K562 (cell line): ENCODE measurements around the gene BCAR1. TPM values are rescaled to one million over a fixed set of nuclear protein-coding genes. Genes with fewer than 3 reads are reported as not detected.
A peak's percentile ranks its signal among the peaks of the same experiment; 100 is the strongest.

Experiments used
- ATAC-seq: fragments of 200-7000 bp; cut with Tn5 transposase; 3 replicates; pipeline ENCODE4 v1.9.1; 2020; ENCODE audit warnings: moderate library complexity
- BruUV-seq: library from RNA; stranded (reverse); fragments of 400-500 nt; replicated peaks from 2 replicates; lab custom pipeline; 2021; lab: Mats Ljungman, UMichigan
- CTCF ChIA-PET: fragments of 300-600 bp; formaldehyde crosslinking; extraction: SDS; loops from one replicate; lab custom pipeline; 2021; ENCODE audit warnings: low intra/inter-chr PET ratio; lab: Yijun Ruan, JAX
- POLR2A ChIA-PET: fragments of 300-600, 350-650 bp; sonication (Branson Sonifier 250); formaldehyde crosslinking; extraction: SDS; loops from one replicate; lab custom pipeline; 2021; ENCODE audit warnings: antibody characterized with exemption, inconsistent platforms; lab: Yijun Ruan, JAX
- DNase-seq, 4 experiments: peaks; one replicate each; pipeline versions ENCODE4 v3.0.0 to v3.0.0-alpha.2; 2011 to 2018; ENCODE audit warnings: low spot score in 3 of 4, mixed read lengths in 3 of 4; ENCODE audit errors: extremely low read depth in 1 of 4
- FAIRE-seq: peaks from 2 replicates; lab custom pipeline; 2011; peaks lifted over from hg19 to GRCh38; lab: Jason Lieb, UNC
- H2AFZ ChIP-seq: 2 replicates; pipeline ENCODE4 v1.6.0; 2011; ENCODE audit warnings: low read depth, low read length, control low read depth, inconsistent platforms
- H3K27ac ChIP-seq: fragments of 200-600 bp; 3 replicates; pipeline ENCODE4 v1.8.0; 2011; ENCODE audit warnings: low read depth, mild to moderate bottlenecking, control low read depth, inconsistent platforms, low read length, moderate library complexity, mixed read lengths; ENCODE audit errors: extremely low read depth
- H3K27me3 ChIP-seq, 2 experiments: fragments of 300-600 bp in 1 of 2; 2 replicates in 1 of 2; 3 replicates in 1 of 2; pipeline versions ENCODE4 v1.6.0 to v1.8.0; 2011; ENCODE audit warnings: inconsistent platforms in 2 of 2, low read length in 2 of 2, mild to moderate bottlenecking in 1 of 2, mixed read lengths in 1 of 2, moderate library complexity in 1 of 2; ENCODE audit not compliant: control insufficient read depth in 2 of 2, insufficient read depth in 2 of 2
- H3K36me3 ChIP-seq: fragments of 300-600 bp; 3 replicates; pipeline ENCODE4 v1.8.0; 2011; ENCODE audit warnings: mild to moderate bottlenecking, low read length, inconsistent platforms; ENCODE audit not compliant: control insufficient read depth, insufficient read depth
- H3K4me1 ChIP-seq, 2 experiments: fragments of 200-600 bp in 1 of 2; replicated peaks in 1 of 2; 2 replicates in 1 of 2; 3 replicates in 1 of 2; pipeline versions ENCODE4 v1.5.1 to v1.8.0; 2011; ENCODE audit warnings: inconsistent platforms in 2 of 2, low read length in 2 of 2, mild to moderate bottlenecking in 1 of 2, mixed read lengths in 1 of 2, moderate library complexity in 1 of 2; ENCODE audit not compliant: control insufficient read depth in 2 of 2, insufficient read depth in 2 of 2
- H3K4me2 ChIP-seq: 2 replicates; pipeline ENCODE4 v1.6.1; 2011; ENCODE audit warnings: low read length, control low read depth, inconsistent platforms, mixed read lengths; ENCODE audit not compliant: insufficient read depth
- H3K4me3 ChIP-seq: fragments of 200-600 bp; sonication (generic), shearing (Covaris generic); 2 replicates; pipeline ENCODE4 v1.5.1; 2016; ENCODE audit warnings: control low read depth, inconsistent platforms
- H3K79me2 ChIP-seq: fragments of 200-600 bp; 3 replicates; pipeline ENCODE4 v1.8.0; 2011; ENCODE audit warnings: low read length, inconsistent platforms; ENCODE audit not compliant: control insufficient read depth, insufficient read depth
- H3K9ac ChIP-seq, 2 experiments: 2 replicates each; pipeline versions ENCODE4 v1.6.0 to v1.6.1; 2011; ENCODE audit warnings: low read depth in 2 of 2, low read length in 2 of 2, control low read depth in 1 of 2, inconsistent platforms in 1 of 2, mild to moderate bottlenecking in 1 of 2, mixed read lengths in 1 of 2; ENCODE audit not compliant: insufficient read depth in 1 of 2
- H3K9me1 ChIP-seq: one replicate; pipeline ENCODE4 v1.6.0; 2011; ENCODE audit warnings: inconsistent platforms, mild to moderate bottlenecking, low read length, moderate library complexity; ENCODE audit not compliant: control insufficient read depth, insufficient read depth
- H3K9me3 ChIP-seq: replicated peaks from 2 replicates; pipeline ENCODE4 v1.5.1; 2011; ENCODE audit warnings: low read depth, low read length, inconsistent platforms; ENCODE audit not compliant: control insufficient read depth, insufficient read depth
- H4K20me1 ChIP-seq: replicated peaks from 2 replicates; pipeline ENCODE4 v1.6.1; 2011; ENCODE audit warnings: low read length, inconsistent platforms, mixed read lengths; ENCODE audit not compliant: control insufficient read depth, insufficient read depth
- KLF16 ChIP-seq: IDR thresholded peaks from 2 replicates; pipeline ENCODE4 v1.6.1; 2016; ENCODE audit warnings: antibody characterized with exemption
- PHTF2 ChIP-seq: fragments of 250-450 bp; sonication (Bioruptor Pico); IDR thresholded peaks from 2 replicates; pipeline ENCODE4 v1.5.0; 2021; ENCODE audit warnings: mild to moderate bottlenecking
- RBFOX2 ChIP-seq: fragments of 200-400 bp; formaldehyde crosslinking; IDR thresholded peaks from 2 replicates; pipeline ENCODE4 v1.6.1; 2017; ENCODE audit warnings: low read depth, mild to moderate bottlenecking, low read length, moderate library complexity
- SOX6 ChIP-seq: fragments of 450-650 bp; IDR thresholded peaks from 2 replicates; pipeline ENCODE4 v1.6.1; 2014; ENCODE audit warnings: mild to moderate bottlenecking
- ZFP36 ChIP-seq: fragments of 150-350 bp; IDR thresholded peaks from 2 replicates; pipeline ENCODE4 v1.6.1; 2018; ENCODE audit warnings: low read length, low read depth; ENCODE audit not compliant: partially characterized antibody
- WGBS: fragments of 100-300 bp; shearing (Covaris generic); methylation state at CpG from one replicate; pipeline ENCODE4 v1.1.6; 2016; ENCODE audit warnings: low coverage, mixed read lengths; ENCODE audit not compliant: insufficient coverage; ENCODE audit errors: missing lambda C conversion rate; 5-methylcytosine and 5-hydroxymethylcytosine counted together
- in situ Hi-C: fragments of 300-500 bp; cut with MboI; formaldehyde crosslinking; loops from 4 replicates; pipeline ENCODE4 v1.15.0; 2018; ENCODE audit warnings: inconsistent platforms, mixed read lengths
- intact Hi-C: fragments of 100-400 bp; cut with micrococcal nuclease; formaldehyde crosslinking; loops from 2 replicates; pipeline ENCODE4 v1.14.2; 2022
- polyA plus RNA-seq, 8 experiments: library from polyadenylated mRNA; depleted of rRNA in 4 of 8; stranded (reverse) in 5 of 8; unstranded in 3 of 8; fragments of >200 nt; fragmentation: Nextera tagmentation in 2 of 8; fragmentation: Illumina TruSeq in 1 of 8; extraction: Ambion mirVana in 2 of 8; extraction: Trizol in 1 of 8; gene quantifications; 2 replicates each; pipeline versions ENCODE4 v1.2.1 to v1.2.3, GENCODE V29; 2011 to 2014; ENCODE audit warnings: inconsistent platforms in 1 of 8, missing spikeins in 1 of 8
- total RNA-seq, 7 experiments: library from RNA; depleted of rRNA in 6 of 7; stranded (reverse); fragments of >200 nt in 6 of 7; fragmentation: Illumina TruSeq in 2 of 7; extraction: Trizol in 2 of 7; gene quantifications; 2 replicates each; pipeline versions ENCODE4 v1.2.1 to v1.2.3, GENCODE V29; 2011 to 2021; ENCODE audit warnings: low replicate concordance in 1 of 7
- TF ChIP-seq, protein P1 (sequence below): fragments of 250-450 bp; sonication (Bioruptor Pico); IDR thresholded peaks from 2 replicates; pipeline ENCODE4 v1.8.0; 2021; ENCODE audit warnings: borderline replicate concordance, mild to moderate bottlenecking, moderate library complexity; ENCODE audit not compliant: poor library complexity, severe bottlenecking

BCAR1 gene
- total and polyA plus RNA-seq, 9 of the 15 experiments (the other 6 are each of a cell fraction or from before 2014, with no cell fraction given), result 0.10 to 26.3 (median 3.6) TPM

DNA sequence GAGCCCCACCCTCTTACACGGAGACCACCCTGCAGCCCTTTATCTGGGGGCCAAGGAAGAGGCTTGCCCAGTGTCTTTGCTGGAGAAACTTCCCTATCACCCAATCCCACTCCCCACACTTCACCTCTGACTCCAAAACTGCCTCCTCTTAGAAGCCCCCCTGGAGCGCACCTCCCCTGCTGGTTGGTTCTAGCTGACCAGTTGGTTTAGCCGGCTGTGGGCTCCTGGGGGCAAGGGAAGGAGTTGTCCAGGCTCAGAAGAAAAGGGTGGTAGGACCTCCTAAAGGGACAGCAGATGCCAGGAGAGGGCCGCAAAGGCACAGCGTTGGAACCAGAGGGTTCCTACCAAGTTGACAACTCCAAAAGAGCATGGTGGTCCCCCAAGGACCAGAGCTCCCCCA lies 2.0 kb downstream of the BCAR1 start:
- H3K4me1 ChIP-seq, result peaks cover 17 to 81% of the 10 kb centered on the region in 2 experiments; a peak in 4 of 5 replicates
- intact Hi-C loops, result no loop called here
- H3K4me3 ChIP-seq, result no peak overlapping the region
- ATAC-seq, result no peak
- H2AFZ ChIP-seq, result no peak overlapping the region
- no peak for TF ChIP-seq SOX6
- TF ChIP-seq ZFP36, result peak; percentile 34
- TF ChIP-seq, all 486 proteins: peak for 1
- POLR2A ChIA-PET, result interaction anchor here (0.7 to 1.0 kb wide), 2 partner anchors 25 to 113 kb away, joined by 3 to 5 read pairs; no protein-coding TSS in a partner anchor
- H3K36me3 ChIP-seq, result no peaks in the 10 kb centered on the region
- H3K9me3 ChIP-seq, result no peaks in the 10 kb centered on the region
- H3K27me3 ChIP-seq, result no peaks in the 10 kb centered on the region
- in situ Hi-C loops, result no loop called here
- BruUV-seq, result no TSS peak
- no peak overlapping the region for H3K9ac ChIP-seq
- DNase-seq, result no peak
- no peaks in the 10 kb centered on the region for H3K9me1 ChIP-seq
- H4K20me1 ChIP-seq, result peaks cover 37% of the 10 kb centered on the region
- H3K4me2 ChIP-seq, result no peak overlapping the region
- WGBS, result 74% methylated on average over 5 of the region's 5 CpGs
- H3K79me2 ChIP-seq, result peaks cover 34% of the 10 kb centered on the region
- CTCF ChIA-PET, result no interaction called here
- FAIRE-seq, result no peak
- H3K27ac ChIP-seq, result no peak overlapping the region

DNA sequence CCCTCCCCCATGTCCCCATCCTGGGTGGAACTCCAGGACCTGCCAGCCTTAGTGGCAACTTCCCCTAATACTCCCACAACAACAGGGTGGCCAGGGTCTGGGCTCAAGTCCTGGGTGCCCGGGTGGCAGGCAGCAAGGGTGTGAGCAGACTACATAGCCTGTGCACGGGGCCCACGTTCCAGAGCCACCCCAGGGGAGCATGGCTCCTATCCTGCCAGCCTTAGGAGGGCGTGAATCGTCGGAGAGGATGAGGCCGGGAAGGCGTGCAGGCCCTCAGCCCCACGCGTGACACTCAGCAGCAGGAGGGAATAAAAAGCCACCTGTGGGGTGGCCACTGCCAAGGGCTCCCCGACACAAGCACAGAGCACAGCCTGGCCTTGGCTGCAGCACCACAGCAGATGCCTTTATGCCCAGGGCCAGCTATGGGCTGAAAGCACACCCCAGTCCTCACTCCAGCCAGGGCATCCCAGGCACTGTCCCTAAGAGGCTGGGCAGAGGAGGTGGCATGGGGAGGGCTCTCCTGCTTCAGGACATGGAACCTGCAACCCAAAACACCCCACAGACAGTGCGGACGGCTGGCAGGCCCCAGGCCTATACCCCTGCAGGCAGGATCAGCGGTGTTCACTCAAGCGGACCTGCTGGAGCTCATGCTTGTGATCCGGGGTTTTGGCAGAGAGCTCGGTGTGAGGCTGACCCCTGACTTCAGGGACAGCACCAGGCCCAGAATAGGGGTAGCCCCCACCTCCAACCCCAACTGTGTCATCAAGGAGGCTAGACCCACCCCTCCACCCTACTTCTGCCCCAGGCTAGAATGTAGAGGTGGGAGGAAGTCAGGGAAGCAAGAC lies 2.7 kb downstream of the BCAR1 start:
- Histone ChIP-seq H3K4me2 (no peak overlapping the region), H3K9me3 (no peaks in the 10 kb centered on the region), H3K4me3 (no peak overlapping the region), H2AFZ (no peak overlapping the region), H3K9ac (peak overlapping the region in 1 of 2 experiments; percentile 11; a peak in 1 of 4 replicates), H3K36me3 (no peaks in the 10 kb centered on the region), H3K27me3 (no peaks in the 10 kb centered on the region), H3K27ac (no peak overlapping the region), H3K79me2 (peaks cover 34% of the 10 kb centered on the region), H4K20me1 (peaks cover 44% of the 10 kb centered on the region), H3K4me1 (peaks cover 17 to 87% of the 10 kb centered on the region in 2 experiments; a peak in 4 of 5 replicates), H3K9me1 (no peaks in the 10 kb centered on the region)
- ChIA-PET CTCF (no interaction called here), POLR2A (no interaction called here)
- TF ChIP-seq, protein P1, sequence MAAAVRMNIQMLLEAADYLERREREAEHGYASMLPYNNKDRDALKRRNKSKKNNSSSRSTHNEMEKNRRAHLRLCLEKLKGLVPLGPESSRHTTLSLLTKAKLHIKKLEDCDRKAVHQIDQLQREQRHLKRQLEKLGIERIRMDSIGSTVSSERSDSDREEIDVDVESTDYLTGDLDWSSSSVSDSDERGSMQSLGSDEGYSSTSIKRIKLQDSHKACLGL (CRISPR knock-in tag), result no peak
- no peak for TF ChIP-seq KLF16
- TF ChIP-seq RBFOX2, result 0 out of 2 replicates have a peak, but pooled peaks have one; percentile 13
- TF ChIP-seq PHTF2, result no peak
- WGBS, result 85% methylated on average over 16 of the region's 17 CpGs
- BruUV-seq, result no TSS peak
- in situ Hi-C loops (no loop called here), intact Hi-C loops (no loop called here)
- DNase-seq, result no peak
- ATAC-seq, result no peak
- no peak for FAIRE-seq
